NT2/D1 (cell line): ENCODE results near the gene LOX.

ENCODE experiments used
- SUZ12 ChIP-seq: IDR thresholded peaks from 2 replicates; pipeline ENCODE4 v1.6.1; 2011; ENCODE audit not compliant: insufficient read length, insufficient read depth; ENCODE audit errors: extremely low read depth
- YY1 ChIP-seq: IDR thresholded peaks from 2 replicates; pipeline ENCODE4 v1.6.1; 2011; ENCODE audit not compliant: insufficient read length, insufficient read depth
- ZNF274 ChIP-seq: IDR thresholded peaks from 2 replicates; pipeline ENCODE4 v1.6.1; 2011; ENCODE audit warnings: mild to moderate bottlenecking, low read depth, low read length

DNA sequence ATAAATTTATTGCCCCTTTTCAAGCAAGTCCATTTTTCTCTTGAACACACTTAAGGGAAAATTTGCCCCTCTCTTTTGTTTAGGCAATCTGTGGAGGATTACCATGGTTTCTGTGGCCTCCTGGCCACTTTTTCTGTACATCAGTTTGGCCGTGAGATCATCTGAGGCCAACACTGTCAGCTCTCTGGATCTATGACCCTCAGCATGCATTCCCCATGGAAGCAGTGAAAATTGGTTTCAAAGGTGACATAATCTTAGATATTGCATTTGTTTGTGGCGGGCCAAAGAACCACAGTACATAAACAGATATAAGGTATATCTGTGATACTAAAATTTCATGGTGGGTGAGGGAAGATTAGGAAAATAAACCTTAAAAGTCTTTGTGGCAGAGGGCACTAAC is 46.7 kb upstream of the LOX start:
- TF ChIP-seq ZNF274 (no peak), SUZ12 (no peak), YY1 (no peak)
